Smooth muscle cell (in vitro differentiated cells): ENCODE measurements around the gene USP44. TPM values are rescaled to one million over a fixed set of nuclear protein-coding genes. Genes with fewer than 3 reads are reported as not detected.
A peak's percentile ranks its signal among the peaks of the same experiment; 100 is the strongest.

Source experiments
- DNase-seq: peaks from one replicate; lab custom pipeline; 2025; ENCODE audit not compliant: unreplicated experiment; lab: John Stamatoyannopoulos, UW
- H2AFZ ChIP-seq: fragments of 200-600 bp; sonication (generic); 2 replicates; pipeline ENCODE4 v1.6.0; 2016; ENCODE audit warnings: antibody characterized with exemption, low read depth, mild to moderate bottlenecking
- H3F3A ChIP-seq: fragments of 200-600 bp; sonication (generic); 2 replicates; pipeline ENCODE4 v1.6.0; 2017; ENCODE audit warnings: antibody characterized with exemption, low read depth
- H3K27ac ChIP-seq: fragments of 200-600 bp; sonication (generic); 2 replicates; pipeline ENCODE4 v1.5.1; 2016; ENCODE audit warnings: low read depth, mild to moderate bottlenecking
- H3K27me3 ChIP-seq: fragments of 200-600 bp; sonication (generic); 2 replicates; pipeline ENCODE4 v1.6.1; 2016; ENCODE audit warnings: low read depth, mild to moderate bottlenecking
- H3K36me3 ChIP-seq: fragments of 200-600 bp; sonication (generic); 2 replicates; pipeline ENCODE4 v1.5.1; 2016; ENCODE audit warnings: low read depth
- H3K4me1 ChIP-seq: fragments of 200-600 bp; sonication (generic); 2 replicates; pipeline ENCODE4 v1.5.1; 2016; ENCODE audit warnings: low read depth
- H3K4me2 ChIP-seq: fragments of 200-600 bp; sonication (generic); 2 replicates; pipeline ENCODE4 v1.6.0; 2016; ENCODE audit warnings: mild to moderate bottlenecking
- H3K4me3 ChIP-seq: fragments of 200-600 bp; sonication (generic); 2 replicates; pipeline ENCODE4 v1.5.1; 2016; ENCODE audit warnings: mild to moderate bottlenecking
- H3K79me2 ChIP-seq: fragments of 200-600 bp; sonication (generic); 2 replicates; pipeline ENCODE4 v1.6.0; 2016; ENCODE audit warnings: low read depth, mild to moderate bottlenecking
- H3K9ac ChIP-seq: fragments of 200-600 bp; sonication (generic); 2 replicates; pipeline ENCODE4 v1.6.0; 2016; ENCODE audit warnings: low read depth
- H3K9me3 ChIP-seq: fragments of 200-600 bp; sonication (generic); replicated peaks from 2 replicates; pipeline ENCODE4 v1.5.1; 2016; ENCODE audit warnings: low read depth
- H4K20me1 ChIP-seq: fragments of 200-600 bp; sonication (generic); 2 replicates; pipeline ENCODE4 v1.6.0; 2016; ENCODE audit warnings: low read depth
- CTCF ChIP-seq: fragments of 200-600 bp; sonication (generic); IDR thresholded peaks from 2 replicates; pipeline ENCODE4 v1.5.1; 2017; ENCODE audit warnings: borderline replicate concordance, mild to moderate bottlenecking, antibody characterized with exemption; ENCODE audit not compliant: insufficient read depth, poor library complexity, severe bottlenecking
- WGBS: methylation state at CpG from one replicate; pipeline ENCODE4 v1.1.7; 2016; ENCODE audit warnings: low lambda C conversion rate; 5-methylcytosine and 5-hydroxymethylcytosine counted together
- polyA plus RNA-seq: library from polyadenylated mRNA; unstranded; fragments of >200 nt; fragmentation: Nextera tagmentation; extraction: Ambion mirVana; gene quantifications from 2 replicates; pipeline ENCODE4 v1.2.1, GENCODE V29; 2016
- total RNA-seq: library from RNA; depleted of rRNA; stranded (reverse); fragments of >200 nt; gene quantifications from 2 replicates; pipeline ENCODE4 v1.2.3, GENCODE V29; 2014

USP44 gene
- total and polyA plus RNA-seq, 2 experiments from 2014 or later = 0.10 TPM; not detected in 1

- H3K36me3 ChIP-seq = no peaks in the 10 kb centered on the region
Measured at GRCh38 chr12:95538656-95539055, 12.6 kb downstream of the USP44 start.

DNA sequence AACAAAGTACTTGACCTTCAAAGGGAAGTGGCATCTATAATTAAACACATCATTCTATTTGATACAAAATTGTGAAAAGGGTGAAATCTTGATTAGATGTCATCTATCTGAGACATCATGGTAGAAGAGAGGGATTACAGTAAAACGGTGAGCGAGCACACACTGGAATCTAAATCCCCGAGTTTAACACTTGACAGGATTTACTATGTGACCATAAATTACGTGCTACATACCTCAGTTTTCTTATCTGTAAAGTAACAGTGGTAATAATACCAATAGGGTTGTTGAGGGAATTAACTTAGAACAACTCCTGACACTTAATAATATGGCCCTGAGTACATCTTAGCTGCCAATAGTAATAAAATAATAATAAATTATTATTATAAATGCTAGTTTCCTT lies 13.3 kb downstream of the USP44 start:
- WGBS = 46% methylated on average over 4 of the region's 4 CpGs
- no peaks in the 10 kb centered on the region for H3K79me2 ChIP-seq
- no peak overlapping the region for H3K9ac ChIP-seq
- no peak for TF ChIP-seq CTCF
- H3K36me3 ChIP-seq = no peaks in the 10 kb centered on the region
- H3F3A ChIP-seq = no peaks in the 10 kb centered on the region
- no peak overlapping the region for H2AFZ ChIP-seq
- H3K4me2 ChIP-seq = no peak overlapping the region
- no peaks in the 10 kb centered on the region for H4K20me1 ChIP-seq
- H3K9me3 ChIP-seq = no peaks in the 10 kb centered on the region
- H3K27ac ChIP-seq = no peak overlapping the region
- no peak for DNase-seq
- peaks cover 16% of the 10 kb centered on the region for H3K27me3 ChIP-seq
- H3K4me1 ChIP-seq = no peaks in the 10 kb centered on the region
- H3K4me3 ChIP-seq = no peak overlapping the region

More at GRCh38 chr12:95538656-95539055, 12.6 kb downstream of the USP44 start:
- no peak for TF ChIP-seq CTCF
- no peak overlapping the region for H3K27ac ChIP-seq
- no peaks in the 10 kb centered on the region for H3F3A ChIP-seq
- H3K27me3 ChIP-seq = peaks cover 16% of the 10 kb centered on the region
- DNase-seq = no peak
- H2AFZ ChIP-seq = no peak overlapping the region
- no peaks in the 10 kb centered on the region for H3K79me2 ChIP-seq
- no peak overlapping the region for H3K9ac ChIP-seq
- no peak overlapping the region for H3K4me2 ChIP-seq
- H3K9me3 ChIP-seq = no peaks in the 10 kb centered on the region
- H3K4me1 ChIP-seq = no peaks in the 10 kb centered on the region
- H4K20me1 ChIP-seq = no peaks in the 10 kb centered on the region
- H3K4me3 ChIP-seq = no peak overlapping the region
- 44% methylated on average over 5 of the region's 5 CpGs for WGBS

DNA sequence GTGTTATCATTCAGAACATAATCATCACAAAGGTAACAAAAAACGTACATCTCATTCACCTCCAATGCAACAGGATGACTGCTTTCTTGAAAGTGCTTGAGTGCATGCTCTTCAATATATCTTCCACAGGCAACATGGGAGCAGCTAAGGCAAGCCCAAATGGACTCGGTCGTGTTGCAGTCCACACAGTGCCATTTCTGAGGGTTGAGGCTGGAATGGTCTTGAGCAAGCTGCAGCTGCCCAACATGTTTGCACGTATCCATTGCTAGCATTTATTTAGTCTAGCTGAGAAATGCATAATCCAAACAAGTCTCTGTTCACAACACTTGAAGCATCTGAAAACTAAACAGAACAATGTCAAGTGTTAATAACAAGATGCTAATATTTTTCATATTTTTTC lies 17.3 kb downstream of the USP44 start:
- Histone ChIP-seq H3K27me3 (peaks cover 7% of the 10 kb centered on the region), H2AFZ (no peak overlapping the region), H3K36me3 (no peaks in the 10 kb centered on the region), H3K9me3 (no peaks in the 10 kb centered on the region), H4K20me1 (no peaks in the 10 kb centered on the region), H3K79me2 (no peaks in the 10 kb centered on the region), H3K4me2 (no peak overlapping the region), H3F3A (no peaks in the 10 kb centered on the region), H3K4me1 (no peaks in the 10 kb centered on the region), H3K4me3 (no peak overlapping the region), H3K9ac (no peak overlapping the region), H3K27ac (no peak overlapping the region)
- no peak for TF ChIP-seq CTCF
- WGBS = 79% methylated on average over 4 of the region's 4 CpGs
- no peak for DNase-seq

GRCh38 chr12:95532851-95533250 lies 18.4 kb downstream of the USP44 start:
- WGBS = 38% methylated on average over 5 of the region's 5 CpGs
- Histone ChIP-seq H3K27ac (no peak overlapping the region), H3F3A (no peaks in the 10 kb centered on the region), H3K9ac (no peak overlapping the region), H3K36me3 (no peaks in the 10 kb centered on the region), H2AFZ (peak overlapping the region; percentile 68), H3K27me3 (no peaks in the 10 kb centered on the region), H3K9me3 (no peaks in the 10 kb centered on the region), H3K4me3 (no peak overlapping the region), H3K79me2 (no peaks in the 10 kb centered on the region), H3K4me2 (peak overlapping the region; percentile 31), H4K20me1 (no peaks in the 10 kb centered on the region), H3K4me1 (no peaks in the 10 kb centered on the region)
- DNase-seq = no peak
- TF ChIP-seq CTCF = no peak
